Stomach (tissue), 9 donors: ENCODE data around the gene ETHE1. TPM values are rescaled to one million over a fixed set of nuclear protein-coding genes. Genes with fewer than 3 reads are reported as not detected.

Experiments used
- DNase-seq, 2 donors: peaks; one replicate each; pipeline versions ENCODE4 v3.0.0 to v3.0.0-alpha.2; 2013 to 2019
- H3K27ac ChIP-seq, 5 donors: fragments of 200-600 bp in 4 of 5; sonication (generic) in 4 of 5; one replicate each; pipeline ENCODE4 v1.5.1; 2013 to 2019; ENCODE audit warnings: mild to moderate bottlenecking in 1 of 5, moderate library complexity in 1 of 5
- H3K27me3 ChIP-seq, 3 donors: fragments of 200-600 bp; sonication (generic); one replicate each; pipeline ENCODE4 v1.5.1; 2017 to 2019; ENCODE audit warnings: mixed run types in 1 of 3
- H3K36me3 ChIP-seq, 4 donors: fragments of 200-600 bp; sonication (generic); 1 replicate in 3 of 4; 2 replicates in 1 of 4; pipeline ENCODE4 v1.5.1; 2016 to 2019
- H3K4me1 ChIP-seq, 4 donors: fragments of 200-600 bp; sonication (generic); one replicate each; pipeline ENCODE4 v1.5.1; 2016 to 2019
- H3K4me3 ChIP-seq, 4 donors: fragments of 200-600 bp; sonication (generic) in 3 of 4; one replicate each; pipeline ENCODE4 v1.5.1; 2016 to 2019; ENCODE audit warnings: mild to moderate bottlenecking in 1 of 4
- H3K9me3 ChIP-seq, 4 donors: fragments of 200-600 bp; sonication (generic); one replicate each; pipeline ENCODE4 v1.5.1; 2016 to 2019
- CTCF ChIP-seq, 7 experiments: fragments of 450-650 bp in 4 of 7; fragments of 200-600 bp in 3 of 7; sonication (generic) in 3 of 7; IDR thresholded peaks; one replicate each; pipeline ENCODE4 v1.5.1; 2016 to 2019; ENCODE audit warnings: antibody characterized with exemption in 7 of 7, control low read depth in 2 of 7, mild to moderate bottlenecking in 1 of 7
- EP300 ChIP-seq: sonication (generic); formaldehyde crosslinking; IDR thresholded peaks from one replicate; pipeline ENCODE4 v1.6.1; 2017; ENCODE audit warnings: antibody characterized with exemption
- POLR2A ChIP-seq, 4 donors: fragments of 450-650 bp; IDR thresholded peaks; one replicate each; pipeline ENCODE4 v1.6.1; 2016; ENCODE audit warnings: antibody characterized with exemption in 4 of 4, control low read depth in 2 of 4, mild to moderate bottlenecking in 1 of 4, moderate library complexity in 1 of 4
- POLR2AphosphoS5 ChIP-seq, 3 donors: sonication (generic); formaldehyde crosslinking; IDR thresholded peaks; one replicate each; pipeline ENCODE4 v1.6.1; 2016; ENCODE audit warnings: antibody characterized with exemption in 3 of 3
- WGBS, 5 donors: extraction: QIAGEN DNeasy Blood & Tissue Kit in 3 of 5; methylation state at CpG; one replicate each; pipeline versions ENCODE4 v1.1.5 to v1.1.7; 2013 to 2018; 5-methylcytosine and 5-hydroxymethylcytosine counted together
- intact Hi-C: fragments of 100-400 bp; cut with DNase I; formaldehyde crosslinking; loops from one replicate; pipeline ENCODE4 v1.15.1; 2023; ENCODE audit warnings: low total_unique reads
- polyA plus RNA-seq, 3 donors: library from polyadenylated mRNA; stranded (reverse); fragments of 200-250 nt; gene quantifications; one replicate each; pipeline ENCODE4 v1.2.3, GENCODE V29; 2013
- total RNA-seq, 5 donors: library from RNA; depleted of rRNA; stranded (reverse); fragments of >200 nt; gene quantifications; one replicate each; pipeline versions ENCODE4 v1.1.0 to v1.2.3, GENCODE V29; 2014 to 2016
- donor health status: healthy with polysubstance abuse.
- donor health status: Bipolar disorder and iron deficiency.
- donor health status: healthy.

The ETHE1 gene
- total and polyA plus RNA-seq, 8 donors, result 42.6 to 157 (median 57.8) TPM

GRCh38 chr19:43481701-43482100 is 45.3 kb downstream of the ETHE1 start:
- H3K27ac ChIP-seq, result no peak overlapping the region
- no peaks in the 10 kb centered on the region for H3K27me3 ChIP-seq
- no peaks in the 10 kb centered on the region for H3K4me1 ChIP-seq
- TF ChIP-seq EP300 (no peak), POLR2A (IDR thresholded peaks at IDR 0.05) (no peak)
- intact Hi-C loops, result no loop called here
- H3K36me3 ChIP-seq, result peaks cover 0 to 29% (median 17%) of the 10 kb centered on the region in 4 donors
- H3K4me3 ChIP-seq, result no peak overlapping the region
- H3K9me3 ChIP-seq, result no peaks in the 10 kb centered on the region
- WGBS, 5 donors, result 79 to 90% (median 86%) methylated on average over 6 of the region's 6 CpGs
- DNase-seq, result no peak

- TF ChIP-seq POLR2A (IDR thresholded peaks at IDR 0.05) (no peak), POLR2AphosphoS5 (IDR thresholded peaks at IDR 0.05) (no peak), CTCF (IDR thresholded peaks at IDR 0.05) (no peak), EP300 (no peak)
- WGBS, 5 donors, result 88 to 98% (median 95%) methylated on average over 3 of the region's 3 CpGs
- Histone ChIP-seq H3K27ac (no peak overlapping the region), H3K4me1 (peaks cover 0 to 10% (median 2%) of the 10 kb centered on the region in 4 donors), H3K36me3 (peaks cover 0 to 25% (median 17%) of the 10 kb centered on the region in 4 donors), H3K4me3 (no peak overlapping the region), H3K9me3 (no peaks in the 10 kb centered on the region), H3K27me3 (no peaks in the 10 kb centered on the region)
- intact Hi-C loops, result no loop called here
- no peak for DNase-seq
These were observed 46.4 kb downstream of the ETHE1 start for GRCh38 chr19:43480574-43480973.

- Histone ChIP-seq H3K36me3 (peaks cover 0 to 25% (median 17%) of the 10 kb centered on the region in 4 donors), H3K27me3 (no peaks in the 10 kb centered on the region), H3K4me3 (no peak overlapping the region), H3K4me1 (peaks cover 0 to 14% (median 3%) of the 10 kb centered on the region in 4 donors), H3K27ac (no peak overlapping the region), H3K9me3 (no peaks in the 10 kb centered on the region)
- intact Hi-C loops, result no loop called here
- WGBS, 5 donors, result 93 to 96% (median 94%) methylated on average over 4 of the region's 4 CpGs
- DNase-seq, result no peak
- TF ChIP-seq POLR2AphosphoS5 (IDR thresholded peaks at IDR 0.05) (no peak), EP300 (no peak), CTCF (IDR thresholded peaks at IDR 0.05) (no peak), POLR2A (IDR thresholded peaks at IDR 0.05) (no peak)
These were observed 46.9 kb downstream of the ETHE1 start for GRCh38 chr19:43479961-43480561.

GRCh38 chr19:43479226-43479625 is 47.8 kb downstream of the ETHE1 start:
- TF ChIP-seq POLR2A (IDR thresholded peaks at IDR 0.05) (no peak), EP300 (no peak), POLR2AphosphoS5 (IDR thresholded peaks at IDR 0.05) (no peak), CTCF (IDR thresholded peaks at IDR 0.05) (no peak)
- DNase-seq, result no peak
- H3K27ac ChIP-seq, result no peak overlapping the region
- intact Hi-C loops, result no loop called here
- 89 to 96% (median 91%) methylated on average over 5 to 15 of the region's 15 CpGs for WGBS, 5 donors
- H3K9me3 ChIP-seq, result no peaks in the 10 kb centered on the region
- peaks cover 0 to 25% (median 17%) of the 10 kb centered on the region in 4 donors for H3K36me3 ChIP-seq
- H3K4me1 ChIP-seq, result peaks cover 0 to 21% (median 10%) of the 10 kb centered on the region in 4 donors
- no peak overlapping the region for H3K4me3 ChIP-seq
- no peaks in the 10 kb centered on the region for H3K27me3 ChIP-seq

- Histone ChIP-seq H3K4me1 (peaks cover 0 to 21% (median 10%) of the 10 kb centered on the region in 4 donors), H3K36me3 (peaks cover 0 to 25% (median 17%) of the 10 kb centered on the region in 4 donors), H3K9me3 (no peaks in the 10 kb centered on the region), H3K27ac (peak overlapping the region in 1 of 5 donors; percentile 8), H3K27me3 (no peaks in the 10 kb centered on the region), H3K4me3 (no peak overlapping the region)
- no peak for TF ChIP-seq EP300
- no peak for TF ChIP-seq POLR2AphosphoS5 (IDR thresholded peaks at IDR 0.05)
- no peak for TF ChIP-seq CTCF (IDR thresholded peaks at IDR 0.05)
- no peak for TF ChIP-seq POLR2A (IDR thresholded peaks at IDR 0.05)
- 87 to 98% (median 94%) methylated on average over 3 of the region's 3 CpGs for WGBS, 5 donors
- DNase-seq, result no peak
- intact Hi-C loops, result no loop called here
These were observed 48.7 kb downstream of the ETHE1 start for GRCh38 chr19:43478323-43478722.
